Astrocyte (in vitro differentiated cells and primary cell): ENCODE results near the gene LRP11. TPM values are rescaled to one million over a fixed set of nuclear protein-coding genes. Genes with fewer than 3 reads are reported as not detected.

Experiments
- DNase-seq: peaks from one replicate; pipeline ENCODE4 v3.0.0-alpha.2; 2010; ENCODE audit warnings: low read depth
- FAIRE-seq: peaks from 2 replicates; lab custom pipeline; 2011; peaks lifted over from hg19 to GRCh38; lab: Jason Lieb, UNC
- H2AFZ ChIP-seq: 2 replicates; pipeline ENCODE4 v1.6.0; 2012; ENCODE audit warnings: low read depth, low read length, inconsistent platforms
- H3K27ac ChIP-seq: 2 replicates; pipeline ENCODE4 v1.5.1; 2011; ENCODE audit warnings: low read depth, low read length, inconsistent platforms
- H3K27me3 ChIP-seq: 2 replicates; pipeline ENCODE4 v1.6.0; 2011; ENCODE audit warnings: low read length, inconsistent platforms; ENCODE audit not compliant: insufficient read depth
- H3K36me3 ChIP-seq: 2 replicates; pipeline ENCODE4 v1.5.1; 2011; ENCODE audit warnings: low read length, inconsistent platforms; ENCODE audit not compliant: insufficient read depth
- H3K4me1 ChIP-seq: 2 replicates; pipeline ENCODE4 v1.5.1; 2011; ENCODE audit warnings: low read length, inconsistent platforms; ENCODE audit not compliant: insufficient read depth
- H3K4me2 ChIP-seq: 2 replicates; pipeline ENCODE4 v1.6.0; 2012; ENCODE audit warnings: low read length, inconsistent platforms
- H3K4me3 ChIP-seq: 2 replicates; pipeline ENCODE4 v1.5.1; 2011; ENCODE audit warnings: low read depth, mild to moderate bottlenecking, low read length, inconsistent platforms; ENCODE audit not compliant: insufficient read depth
- H3K79me2 ChIP-seq: 2 replicates; pipeline ENCODE4 v1.6.0; 2012; ENCODE audit warnings: mild to moderate bottlenecking, low read length, inconsistent platforms; ENCODE audit not compliant: insufficient read depth
- H3K9ac ChIP-seq: 2 replicates; pipeline ENCODE4 v1.6.0; 2012; ENCODE audit warnings: mild to moderate bottlenecking, low read length, inconsistent platforms
- H3K9me3 ChIP-seq: 2 replicates; pipeline ENCODE4 v1.5.1; 2012; ENCODE audit warnings: low read depth, mild to moderate bottlenecking, low read length, inconsistent platforms; ENCODE audit not compliant: insufficient read depth
- H4K20me1 ChIP-seq: 2 replicates; pipeline ENCODE4 v1.6.0; 2012; ENCODE audit warnings: low read length, inconsistent platforms; ENCODE audit not compliant: insufficient read depth
- H3K27ac Mint-ChIP-seq: one replicate; pipeline ENCODE4 v1.8.0; 2021; ENCODE audit warnings: mild to moderate bottlenecking, mixed read lengths; ENCODE audit not compliant: unreplicated experiment
- H3K27me3 Mint-ChIP-seq: one replicate; pipeline ENCODE4 v1.8.0; 2021; ENCODE audit warnings: low read depth, mixed read lengths; ENCODE audit not compliant: unreplicated experiment
- H3K36me3 Mint-ChIP-seq: one replicate; pipeline ENCODE4 v1.8.0; 2021; ENCODE audit warnings: low read depth, mixed read lengths; ENCODE audit not compliant: unreplicated experiment
- H3K4me1 Mint-ChIP-seq: one replicate; pipeline ENCODE4 v1.8.0; 2021; ENCODE audit warnings: low read depth, mixed read lengths; ENCODE audit not compliant: unreplicated experiment
- H3K4me3 Mint-ChIP-seq: one replicate; pipeline ENCODE4 v1.8.0; 2021; ENCODE audit warnings: mild to moderate bottlenecking, moderate library complexity, mixed read lengths; ENCODE audit not compliant: unreplicated experiment
- H3K9me3 Mint-ChIP-seq: one replicate; pipeline ENCODE4 v1.8.0; 2021; ENCODE audit warnings: mild to moderate bottlenecking, mixed read lengths; ENCODE audit not compliant: unreplicated experiment
- CTCF ChIP-seq: IDR thresholded peaks from 2 replicates; pipeline ENCODE4 v1.5.1; 2011; ENCODE audit warnings: low read depth, mild to moderate bottlenecking, inconsistent platforms, low read length, moderate library complexity; ENCODE audit not compliant: insufficient read depth
- EZH2 ChIP-seq: IDR thresholded peaks from 2 replicates; pipeline ENCODE4 v1.6.1; 2012; ENCODE audit warnings: mild to moderate bottlenecking, low read length, inconsistent platforms; ENCODE audit not compliant: insufficient read depth
- total RNA-seq: library from RNA; stranded (reverse); gene quantifications from 2 replicates; pipeline ENCODE4 v1.2.1, GENCODE V29; 2021

Gene LRP11
- total RNA-seq, 1 donor from 2014 or later, result 24.2 TPM

- H3K79me2 ChIP-seq, result no peaks in the 10 kb centered on the region
- H3K4me2 ChIP-seq, result no peak overlapping the region
- no peaks in the 10 kb centered on the region for H3K9me3 ChIP-seq
- TF ChIP-seq EZH2, result no peak
- no peak for TF ChIP-seq CTCF
- H4K20me1 ChIP-seq, result no peaks in the 10 kb centered on the region
- Mint-ChIP-seq H3K9me3 (no peaks in the 10 kb centered on the region), H3K4me1 (no peaks in the 10 kb centered on the region), H3K27ac (no peak overlapping the region), H3K4me3 (no peak overlapping the region), H3K27me3 (peaks cover 67% of the 10 kb centered on the region), H3K36me3 (no peaks in the 10 kb centered on the region)
- H2AFZ ChIP-seq, result no peak overlapping the region
- H3K9ac ChIP-seq, result no peak overlapping the region
- H3K4me1 ChIP-seq, result no peaks in the 10 kb centered on the region
- DNase-seq (no peak), FAIRE-seq (no peak)
- no peak overlapping the region for H3K27ac ChIP-seq
- H3K36me3 ChIP-seq, result no peaks in the 10 kb centered on the region
- peaks cover 4% of the 10 kb centered on the region for H3K27me3 ChIP-seq
- H3K4me3 ChIP-seq, result no peak overlapping the region
Measured at GRCh38 chr6:149884617-149885016, 20.5 kb upstream of the LRP11 start.

DNA sequence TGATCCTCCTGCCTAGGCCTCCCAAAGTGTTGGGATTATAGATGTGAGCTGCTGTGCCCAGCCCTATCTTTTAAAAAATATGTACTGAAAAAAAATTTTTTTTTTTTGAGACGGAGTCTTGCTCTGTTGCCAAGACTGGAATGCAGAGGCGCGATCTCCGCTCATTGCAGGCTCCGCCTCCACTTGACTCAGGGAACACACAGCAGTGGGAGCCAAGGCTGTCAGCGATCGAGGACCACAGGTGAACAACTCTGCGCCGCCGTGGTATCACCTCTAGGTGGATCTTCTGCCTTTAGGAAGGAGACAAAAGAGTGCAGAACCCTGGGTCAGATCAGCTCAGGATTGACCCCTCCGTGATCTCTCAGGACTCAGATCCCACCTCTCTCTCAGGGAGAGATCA, 20.1 kb upstream of the LRP11 start:
- no peaks in the 10 kb centered on the region for H3K9me3 ChIP-seq
- no peaks in the 10 kb centered on the region for H3K36me3 ChIP-seq
- H3K4me3 Mint-ChIP-seq, result no peak overlapping the region
- no peak overlapping the region for H3K27ac ChIP-seq
- TF ChIP-seq EZH2 (no peak), CTCF (no peak)
- no peaks in the 10 kb centered on the region for H3K4me1 Mint-ChIP-seq
- DNase-seq (no peak), FAIRE-seq (no peak)
- no peaks in the 10 kb centered on the region for H3K36me3 Mint-ChIP-seq
- no peak overlapping the region for H3K4me3 ChIP-seq
- H3K9me3 Mint-ChIP-seq, result no peaks in the 10 kb centered on the region
- H4K20me1 ChIP-seq, result no peaks in the 10 kb centered on the region
- no peak overlapping the region for H3K9ac ChIP-seq
- H3K27me3 ChIP-seq, result peaks cover 4% of the 10 kb centered on the region
- no peak overlapping the region for H3K27ac Mint-ChIP-seq
- H3K79me2 ChIP-seq, result no peaks in the 10 kb centered on the region
- no peak overlapping the region for H2AFZ ChIP-seq
- no peaks in the 10 kb centered on the region for H3K4me1 ChIP-seq
- H3K27me3 Mint-ChIP-seq, result peaks cover 67% of the 10 kb centered on the region
- H3K4me2 ChIP-seq, result no peak overlapping the region

DNA sequence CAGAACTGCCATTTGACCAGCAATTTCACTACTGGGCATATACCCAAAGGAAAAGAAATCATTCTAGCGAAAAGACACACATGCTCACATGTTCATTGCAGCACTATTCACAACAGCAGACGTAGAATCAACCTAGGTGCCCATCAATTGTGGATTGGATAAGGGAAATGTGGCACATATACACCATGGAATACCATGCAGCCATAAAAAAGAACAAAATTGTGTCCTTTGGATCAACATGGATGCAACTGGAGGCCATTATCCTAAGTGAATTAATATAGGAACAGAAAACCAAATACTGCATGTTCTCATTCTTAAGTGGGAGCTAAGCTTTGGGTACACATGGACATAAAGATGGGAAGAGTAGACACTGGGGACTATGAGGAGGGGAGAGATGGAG, 17.7 kb upstream of the LRP11 start:
- no peak overlapping the region for H3K4me3 Mint-ChIP-seq
- Histone ChIP-seq H3K4me2 (no peak overlapping the region), H3K27ac (no peak overlapping the region), H3K27me3 (peaks cover 4% of the 10 kb centered on the region), H3K36me3 (no peaks in the 10 kb centered on the region), H3K9ac (no peak overlapping the region), H4K20me1 (no peaks in the 10 kb centered on the region), H2AFZ (no peak overlapping the region), H3K79me2 (no peaks in the 10 kb centered on the region), H3K4me3 (no peak overlapping the region), H3K9me3 (no peaks in the 10 kb centered on the region), H3K4me1 (no peaks in the 10 kb centered on the region)
- no peak for DNase-seq
- TF ChIP-seq CTCF (no peak), EZH2 (no peak)
- no peaks in the 10 kb centered on the region for H3K36me3 Mint-ChIP-seq
- peaks cover 60% of the 10 kb centered on the region for H3K27me3 Mint-ChIP-seq
- H3K27ac Mint-ChIP-seq, result no peak overlapping the region
- H3K4me1 Mint-ChIP-seq, result no peaks in the 10 kb centered on the region
- H3K9me3 Mint-ChIP-seq, result no peaks in the 10 kb centered on the region
- no peak for FAIRE-seq
